GM12874 (cell line): Measurements from ENCODE around the gene SH2B3.

ENCODE experiments used
- TF ChIP-seq, protein P1 (sequence below): IDR thresholded peaks from 2 replicates; pipeline ENCODE4 v1.5.1; 2011; ENCODE audit warnings: low read depth, mild to moderate bottlenecking, control low read depth, low read length, moderate library complexity; ENCODE audit not compliant: insufficient read depth

Gene SH2B3

DNA sequence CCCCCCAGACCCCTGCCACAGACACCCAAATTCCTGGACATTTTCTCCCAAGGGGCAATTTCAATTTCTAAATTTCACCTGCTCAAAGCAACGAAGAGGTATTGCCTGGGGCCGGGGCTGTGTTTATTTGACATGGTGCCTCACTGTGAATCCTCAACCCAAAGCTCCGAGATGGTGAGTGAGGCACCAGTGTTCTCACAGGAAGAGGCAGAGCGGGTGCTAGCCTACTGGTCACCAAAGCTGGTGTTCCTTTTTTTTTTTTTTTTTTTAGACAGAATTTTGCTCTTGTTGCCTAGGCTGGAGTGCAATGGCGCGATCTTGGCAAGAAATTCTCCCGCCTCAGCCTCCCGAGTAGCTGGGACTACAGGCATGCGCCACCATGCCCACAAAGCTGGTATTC is 14.8 kb upstream of the SH2B3 start:
- TF ChIP-seq, protein P1, sequence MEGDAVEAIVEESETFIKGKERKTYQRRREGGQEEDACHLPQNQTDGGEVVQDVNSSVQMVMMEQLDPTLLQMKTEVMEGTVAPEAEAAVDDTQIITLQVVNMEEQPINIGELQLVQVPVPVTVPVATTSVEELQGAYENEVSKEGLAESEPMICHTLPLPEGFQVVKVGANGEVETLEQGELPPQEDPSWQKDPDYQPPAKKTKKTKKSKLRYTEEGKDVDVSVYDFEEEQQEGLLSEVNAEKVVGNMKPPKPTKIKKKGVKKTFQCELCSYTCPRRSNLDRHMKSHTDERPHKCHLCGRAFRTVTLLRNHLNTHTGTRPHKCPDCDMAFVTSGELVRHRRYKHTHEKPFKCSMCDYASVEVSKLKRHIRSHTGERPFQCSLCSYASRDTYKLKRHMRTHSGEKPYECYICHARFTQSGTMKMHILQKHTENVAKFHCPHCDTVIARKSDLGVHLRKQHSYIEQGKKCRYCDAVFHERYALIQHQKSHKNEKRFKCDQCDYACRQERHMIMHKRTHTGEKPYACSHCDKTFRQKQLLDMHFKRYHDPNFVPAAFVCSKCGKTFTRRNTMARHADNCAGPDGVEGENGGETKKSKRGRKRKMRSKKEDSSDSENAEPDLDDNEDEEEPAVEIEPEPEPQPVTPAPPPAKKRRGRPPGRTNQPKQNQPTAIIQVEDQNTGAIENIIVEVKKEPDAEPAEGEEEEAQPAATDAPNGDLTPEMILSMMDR, result no peak

DNA sequence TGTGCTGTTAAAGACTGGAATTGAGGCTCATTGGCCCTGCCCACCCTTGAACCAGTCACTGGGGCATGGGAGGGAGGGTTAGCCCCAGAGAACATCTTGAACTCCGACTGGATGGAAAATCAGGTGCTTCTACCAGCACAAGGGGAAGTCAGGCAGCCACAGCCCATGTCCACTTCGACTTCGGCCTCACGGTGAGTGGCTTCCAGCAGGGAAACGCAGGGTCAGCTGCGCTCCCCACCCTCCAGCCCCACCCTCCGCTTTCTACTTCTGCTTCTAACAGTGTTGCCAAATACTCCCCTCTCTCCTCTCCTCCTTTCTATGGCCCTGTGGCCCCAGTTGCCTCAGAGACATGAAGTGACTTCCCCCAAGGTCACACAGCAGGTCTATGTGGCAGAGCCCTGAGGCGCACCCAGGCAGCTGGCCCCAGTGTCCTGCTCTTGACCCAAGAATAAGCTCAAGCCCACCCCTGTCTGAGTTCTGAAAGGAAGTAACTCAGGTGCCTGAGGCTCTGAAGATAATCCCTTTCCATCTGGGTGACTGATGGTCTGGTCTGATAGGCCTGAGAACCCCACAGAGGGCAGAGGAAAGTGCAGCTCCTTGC is 11.9 kb upstream of the SH2B3 start:
- TF ChIP-seq, protein P1, result no peak

DNA sequence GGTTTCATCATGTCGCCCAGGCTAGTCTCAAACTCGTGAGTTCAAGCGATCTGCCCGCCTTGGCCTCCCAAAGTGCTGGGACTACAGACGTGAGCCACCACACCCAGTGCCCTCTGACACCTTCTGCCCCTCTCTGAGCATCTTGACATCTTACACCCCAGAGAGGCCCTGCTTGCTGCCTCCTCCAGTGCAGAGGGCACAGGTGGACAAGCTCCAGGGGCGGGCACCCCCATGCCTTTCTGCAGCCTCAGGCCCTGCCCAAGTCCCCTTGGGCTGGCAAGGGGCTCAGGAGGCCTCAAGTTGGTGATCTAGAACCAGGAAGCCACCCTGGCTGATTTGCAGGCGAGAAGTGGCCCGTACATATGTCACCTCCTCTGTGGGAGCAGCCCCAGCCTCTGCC is 11.2 kb upstream of the SH2B3 start:
- TF ChIP-seq, protein P1, result no peak

DNA sequence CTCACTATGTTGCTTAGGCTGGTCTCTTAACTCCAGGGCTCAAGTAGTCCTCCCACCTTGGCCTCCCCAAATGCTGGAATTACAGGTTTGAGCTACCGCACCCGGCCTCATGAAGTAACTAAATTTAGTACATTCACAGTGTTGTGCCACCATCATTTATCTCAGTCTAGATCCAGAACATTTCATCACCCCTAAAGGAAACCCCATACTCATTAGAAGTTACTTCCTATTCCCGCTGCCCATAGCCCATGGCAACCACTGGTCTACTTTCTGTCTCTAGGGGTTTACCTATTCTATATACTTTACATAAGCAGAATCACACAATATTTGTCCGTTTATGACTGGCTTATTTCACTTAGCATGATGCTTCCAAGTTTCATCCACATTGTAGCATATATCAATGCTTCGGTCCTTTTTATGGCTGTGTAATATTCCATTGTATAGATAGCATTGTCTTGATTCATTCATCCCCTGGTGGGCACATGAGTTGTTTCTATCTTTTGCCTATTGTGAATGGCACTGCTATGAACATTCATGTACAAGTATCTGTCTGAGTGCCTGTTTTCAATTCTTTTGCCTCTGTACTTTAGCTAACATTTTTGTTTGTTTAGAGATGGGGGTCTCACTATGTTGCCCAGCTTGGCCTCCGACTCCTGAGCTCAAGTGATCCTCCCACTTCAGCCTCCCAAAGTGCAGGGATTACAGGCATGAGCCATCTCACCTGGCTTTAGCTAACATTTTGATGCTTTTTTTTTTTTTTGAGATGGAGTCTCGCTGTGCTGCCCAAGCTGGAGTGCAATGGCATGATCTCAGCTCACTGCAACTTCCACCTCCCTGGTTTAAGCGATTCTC is 10.2 kb upstream of the SH2B3 start:
- TF ChIP-seq, protein P1, result no peak

DNA sequence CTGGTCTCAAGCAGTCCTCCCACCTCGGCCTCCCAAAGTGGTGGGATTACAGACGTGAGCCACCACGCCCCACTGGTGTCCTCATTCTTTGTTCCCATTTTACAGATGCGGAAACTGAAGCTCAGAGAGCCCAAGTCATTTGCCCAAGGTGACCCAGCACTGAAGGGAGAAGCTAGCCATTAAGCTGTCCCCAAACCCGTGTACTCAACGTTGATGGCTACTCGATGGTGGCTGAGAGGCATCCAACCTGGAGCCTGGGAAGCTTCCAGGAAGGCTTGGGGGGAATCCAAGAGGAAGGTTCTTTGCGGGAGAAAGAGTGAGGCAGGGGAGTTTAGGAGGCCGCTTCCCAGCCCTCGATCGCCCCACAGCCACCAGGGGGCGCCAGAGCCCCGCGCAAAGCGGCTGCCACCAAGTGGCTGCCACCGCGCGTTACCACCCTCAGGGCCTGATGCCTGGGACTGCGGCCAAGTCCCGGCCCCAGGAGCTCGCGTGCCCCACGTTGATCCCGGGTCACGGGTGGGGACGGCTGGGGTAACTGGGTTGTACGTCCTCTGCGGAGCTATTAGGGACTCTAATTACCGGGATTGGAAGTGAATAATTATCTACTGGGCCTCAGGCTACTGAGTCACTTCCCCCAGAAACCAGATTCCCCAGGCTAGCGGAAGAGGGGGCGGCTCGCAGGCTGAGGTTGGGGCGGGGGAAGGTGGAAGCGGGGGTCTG is 8.8 kb upstream of the SH2B3 start:
- TF ChIP-seq, protein P1, result peak; percentile 100

DNA sequence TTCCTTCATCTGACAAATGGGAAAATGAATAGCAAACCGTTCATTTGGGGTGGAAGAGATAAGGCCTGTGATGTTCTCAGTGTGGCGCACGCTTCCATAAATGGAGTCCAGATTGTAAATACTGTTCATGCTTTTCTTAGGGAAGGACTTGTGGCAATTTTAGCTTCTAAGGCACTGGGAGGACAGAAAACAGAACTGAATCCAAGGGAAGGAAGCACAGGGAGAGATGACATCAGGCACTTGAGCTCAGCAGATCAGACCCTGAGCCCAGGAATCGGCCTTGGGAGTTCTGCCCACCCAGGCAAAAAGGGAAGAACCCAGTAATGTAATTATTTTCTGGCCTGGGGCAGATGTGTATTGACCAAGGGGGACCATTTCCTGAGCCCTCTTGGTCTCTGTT is 7.2 kb upstream of the SH2B3 start:
- TF ChIP-seq, protein P1, result no peak

DNA sequence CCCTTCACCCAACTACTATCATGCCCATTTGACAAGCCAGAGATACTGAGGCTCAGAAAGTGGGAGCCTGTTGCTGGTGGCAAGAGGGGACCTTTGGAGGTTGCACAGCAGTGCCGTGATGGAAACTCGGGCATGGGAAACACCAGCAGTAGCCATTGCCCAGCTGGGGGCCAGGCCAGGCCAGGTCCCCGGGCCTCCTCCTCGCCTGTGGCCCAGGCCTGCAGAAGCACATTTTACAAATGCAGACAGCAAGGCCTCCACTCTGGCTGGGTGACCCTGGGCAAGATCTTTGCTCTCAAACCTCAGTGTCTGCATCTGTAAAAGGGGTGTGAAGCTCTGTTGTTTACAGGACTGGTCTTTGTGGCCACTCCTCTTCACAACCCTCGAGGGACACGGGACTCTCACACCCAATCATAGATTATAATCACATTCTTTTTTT is 4.5 kb upstream of the SH2B3 start:
- TF ChIP-seq, protein P1, result no peak
